Endodermal cell (in vitro differentiated cells): ENCODE results near the gene ALOX5. TPM values are rescaled to one million over a fixed set of nuclear protein-coding genes. Genes with fewer than 3 reads are reported as not detected.

ENCODE experiments used
- DNase-seq: peaks from one replicate; pipeline ENCODE4 v3.0.0-alpha.2; 2017
- H3K27ac ChIP-seq: 2 replicates; pipeline ENCODE4 v1.5.1; 2013; ENCODE audit warnings: mild to moderate bottlenecking, low read depth, low read length, moderate library complexity
- H3K27me3 ChIP-seq: 2 replicates; pipeline ENCODE4 v1.6.1; 2013; ENCODE audit warnings: mild to moderate bottlenecking, low read length, moderate library complexity; ENCODE audit not compliant: insufficient read depth, control insufficient read depth, poor library complexity, severe bottlenecking
- H3K36me3 ChIP-seq: 2 replicates; pipeline ENCODE4 v1.7.0; 2013; ENCODE audit warnings: mild to moderate bottlenecking, low read length, moderate library complexity; ENCODE audit not compliant: control insufficient read depth, insufficient read depth
- H3K4me1 ChIP-seq: one replicate; pipeline ENCODE4 v1.7.0; 2013; ENCODE audit warnings: low read length; ENCODE audit not compliant: control insufficient read depth, insufficient read depth
- H3K4me3 ChIP-seq: 2 replicates; pipeline ENCODE4 v1.5.1; 2013; ENCODE audit warnings: mild to moderate bottlenecking, low read length, moderate library complexity
- H3K9ac ChIP-seq: 2 replicates; pipeline ENCODE4 v1.6.1; 2013; ENCODE audit warnings: mild to moderate bottlenecking, low read length, moderate library complexity; ENCODE audit not compliant: poor library complexity, severe bottlenecking; ENCODE audit errors: extremely low read depth
- H3K9me3 ChIP-seq: 2 replicates; pipeline ENCODE4 v1.6.1; 2013; ENCODE audit warnings: mild to moderate bottlenecking, low read length, moderate library complexity; ENCODE audit not compliant: control insufficient read depth
- H3K27ac Mint-ChIP-seq: 2 replicates; pipeline ENCODE4 v1.8.0; 2020; ENCODE audit warnings: mixed read lengths
- H3K27me3 Mint-ChIP-seq: 2 replicates; pipeline ENCODE4 v1.8.0; 2021; ENCODE audit warnings: mild to moderate bottlenecking, mixed read lengths; ENCODE audit not compliant: insufficient read depth
- H3K36me3 Mint-ChIP-seq: 2 replicates; pipeline ENCODE4 v1.8.0; 2020; ENCODE audit warnings: low read depth, mixed read lengths
- H3K4me1 Mint-ChIP-seq: 2 replicates; pipeline ENCODE4 v1.8.0; 2020; ENCODE audit warnings: mixed read lengths
- H3K4me3 Mint-ChIP-seq: 2 replicates; pipeline ENCODE4 v1.8.0; 2020; ENCODE audit warnings: mild to moderate bottlenecking, moderate library complexity, mixed read lengths
- H3K9me3 Mint-ChIP-seq: 2 replicates; pipeline ENCODE4 v1.8.0; 2020; ENCODE audit warnings: mild to moderate bottlenecking, mixed read lengths
- WGBS, 2 experiments: methylation state at CpG; one replicate each; pipeline versions ENCODE4 v1.1.5 to v1.1.7; 2013; ENCODE audit warnings: missing lambda C conversion rate in 2 of 2, mixed read lengths in 1 of 2; ENCODE audit not compliant: insufficient coverage in 1 of 2, insufficient read length in 1 of 2; 5-methylcytosine and 5-hydroxymethylcytosine counted together
- total RNA-seq, 2 donors: library from RNA; stranded (reverse); fragmentation: NEBNext Ultra II Directional in 1 of 2; extraction: Animal tissue kit (Norgen Biotek cat#: 25700) in 1 of 2; gene quantifications; 2 replicates in 1 of 2; 3 replicates in 1 of 2; pipeline ENCODE4 v1.2.1, GENCODE V29; 2021
- TF ChIP-seq, protein P1 (sequence below): fragments of 200-600 bp; sonication (generic); conservative IDR thresholded peaks from 2 replicates; pipeline ENCODE4 v1.5.0; 2021; ENCODE audit warnings: antibody characterized with exemption, mild to moderate bottlenecking

ALOX5 gene
- total RNA-seq, 2 donors from 2014 or later, result 0.31 to 1.1 TPM

GRCh38 chr10:45451407-45451806, 77.4 kb downstream of the ALOX5 start:
- Mint-ChIP-seq H3K4me3 (no peak overlapping the region), H3K36me3 (no peaks in the 10 kb centered on the region), H3K4me1 (peaks cover 9% of the 10 kb centered on the region), H3K27ac (no peak overlapping the region), H3K9me3 (no peaks in the 10 kb centered on the region), H3K27me3 (no peaks in the 10 kb centered on the region)
- no peaks in the 10 kb centered on the region for H3K27me3 ChIP-seq
- 97 to 100% methylated on average over 3 of the region's 3 CpGs for WGBS, 2 experiments
- H3K9me3 ChIP-seq, result no peaks in the 10 kb centered on the region
- no peak overlapping the region for H3K4me3 ChIP-seq
- no peak overlapping the region for H3K27ac ChIP-seq
- DNase-seq, result no peak
- no peak overlapping the region for H3K9ac ChIP-seq
- no peaks in the 10 kb centered on the region for H3K36me3 ChIP-seq
- TF ChIP-seq, protein P1, sequence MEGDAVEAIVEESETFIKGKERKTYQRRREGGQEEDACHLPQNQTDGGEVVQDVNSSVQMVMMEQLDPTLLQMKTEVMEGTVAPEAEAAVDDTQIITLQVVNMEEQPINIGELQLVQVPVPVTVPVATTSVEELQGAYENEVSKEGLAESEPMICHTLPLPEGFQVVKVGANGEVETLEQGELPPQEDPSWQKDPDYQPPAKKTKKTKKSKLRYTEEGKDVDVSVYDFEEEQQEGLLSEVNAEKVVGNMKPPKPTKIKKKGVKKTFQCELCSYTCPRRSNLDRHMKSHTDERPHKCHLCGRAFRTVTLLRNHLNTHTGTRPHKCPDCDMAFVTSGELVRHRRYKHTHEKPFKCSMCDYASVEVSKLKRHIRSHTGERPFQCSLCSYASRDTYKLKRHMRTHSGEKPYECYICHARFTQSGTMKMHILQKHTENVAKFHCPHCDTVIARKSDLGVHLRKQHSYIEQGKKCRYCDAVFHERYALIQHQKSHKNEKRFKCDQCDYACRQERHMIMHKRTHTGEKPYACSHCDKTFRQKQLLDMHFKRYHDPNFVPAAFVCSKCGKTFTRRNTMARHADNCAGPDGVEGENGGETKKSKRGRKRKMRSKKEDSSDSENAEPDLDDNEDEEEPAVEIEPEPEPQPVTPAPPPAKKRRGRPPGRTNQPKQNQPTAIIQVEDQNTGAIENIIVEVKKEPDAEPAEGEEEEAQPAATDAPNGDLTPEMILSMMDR, result no peak
- no peaks in the 10 kb centered on the region for H3K4me1 ChIP-seq

DNA sequence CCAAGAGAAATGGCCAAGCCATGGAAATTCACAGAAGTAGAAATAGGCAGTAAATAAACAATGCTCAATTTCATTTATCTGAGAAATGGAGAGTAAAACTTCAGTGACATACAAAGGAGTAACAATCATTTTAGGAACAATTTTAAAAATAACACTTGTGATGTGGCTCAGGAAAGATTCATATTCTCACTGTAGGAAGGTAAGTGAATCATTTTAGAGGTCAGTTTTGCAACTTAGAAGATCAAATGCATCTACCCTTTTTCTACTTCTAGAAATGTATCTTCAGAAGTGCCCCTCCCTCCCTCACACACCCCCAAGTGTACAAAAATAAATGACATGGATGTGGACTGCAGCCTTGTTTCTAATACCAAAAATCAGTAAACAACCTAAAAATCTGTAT, 78.3 kb downstream of the ALOX5 start:
- Histone ChIP-seq H3K4me3 (no peak overlapping the region), H3K27ac (no peak overlapping the region), H3K9me3 (no peaks in the 10 kb centered on the region), H3K4me1 (no peaks in the 10 kb centered on the region), H3K36me3 (no peaks in the 10 kb centered on the region), H3K9ac (no peak overlapping the region), H3K27me3 (no peaks in the 10 kb centered on the region)
- Mint-ChIP-seq H3K4me3 (no peak overlapping the region), H3K4me1 (peaks cover 9% of the 10 kb centered on the region), H3K9me3 (no peaks in the 10 kb centered on the region), H3K27ac (no peak overlapping the region), H3K27me3 (no peaks in the 10 kb centered on the region), H3K36me3 (peaks cover 2% of the 10 kb centered on the region)
- DNase-seq, result no peak
- TF ChIP-seq, protein P1, result no peak

GRCh38 chr10:45452743-45453452, 78.9 kb downstream of the ALOX5 start:
- no peak overlapping the region for H3K4me3 Mint-ChIP-seq
- Histone ChIP-seq H3K4me3 (no peak overlapping the region), H3K9ac (no peak overlapping the region), H3K9me3 (no peaks in the 10 kb centered on the region), H3K36me3 (no peaks in the 10 kb centered on the region), H3K27me3 (no peaks in the 10 kb centered on the region), H3K27ac (no peak overlapping the region), H3K4me1 (no peaks in the 10 kb centered on the region)
- peaks cover 9% of the 10 kb centered on the region for H3K4me1 Mint-ChIP-seq
- H3K27ac Mint-ChIP-seq, result no peak overlapping the region
- no peak for DNase-seq
- 90 to 92% methylated on average over 6 to 7 of the region's 7 CpGs for WGBS, 2 experiments
- no peaks in the 10 kb centered on the region for H3K27me3 Mint-ChIP-seq
- TF ChIP-seq, protein P1, result no peak
- H3K36me3 Mint-ChIP-seq, result peaks cover 8% of the 10 kb centered on the region
- no peaks in the 10 kb centered on the region for H3K9me3 Mint-ChIP-seq
